ENCODE measurements around the gene WDPCP. TPM values are rescaled to one million over a fixed set of nuclear protein-coding genes. Genes with fewer than 3 reads are reported as not detected.
"Not testable (repeated sequence)": the region's sequence is repeated elsewhere in the genome, so short reads cannot be mapped to it uniquely, and the experiment has no call there.

The WDPCP gene
- total RNA-seq, 2 donors from 2014 or later: 8.4 to 12.6 TPM

DNA sequence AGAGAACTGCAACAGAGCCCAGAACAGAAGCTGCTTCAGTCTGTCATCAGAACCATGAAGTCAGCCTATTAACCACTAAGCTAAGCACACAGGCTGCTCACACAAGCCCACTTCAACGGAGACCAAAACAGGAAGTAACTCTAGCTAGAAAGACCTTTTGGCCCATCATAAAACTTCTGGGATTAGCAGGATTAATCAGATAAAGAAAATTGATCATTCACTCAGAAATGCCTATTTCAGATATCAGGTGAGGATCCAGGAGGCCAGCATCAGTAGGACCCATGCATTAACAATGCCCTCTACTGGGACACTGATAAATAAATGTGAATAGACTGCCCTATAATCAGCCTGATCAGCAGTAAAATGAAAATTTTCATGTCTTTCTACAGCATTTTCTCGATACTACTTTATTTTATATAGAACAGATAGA lies 101.4 kb downstream of the WDPCP start:
- DNase-seq (ENCODE audit: low spot score): no peak
- no peak overlapping the region for H3K4me3 ChIP-seq
- H3K27me3 ChIP-seq (replicated peaks; ENCODE audit: insufficient read depth): no peaks in the 10 kb centered on the region
- H3K27ac ChIP-seq: no peak overlapping the region
- no peaks in the 10 kb centered on the region for H3K9me3 ChIP-seq
- no peaks in the 10 kb centered on the region for H3K36me3 ChIP-seq
- 68% methylated on average over 2 of the region's 2 CpGs for WGBS
- no peaks in the 10 kb centered on the region for H3K4me1 ChIP-seq (replicated peaks)
- no peak for TF ChIP-seq POLR2AphosphoS5 (IDR thresholded peaks at IDR 0.05)
- TF ChIP-seq POLR2A (IDR thresholded peaks at IDR 0.05): no peak
- TF ChIP-seq, protein P1, sequence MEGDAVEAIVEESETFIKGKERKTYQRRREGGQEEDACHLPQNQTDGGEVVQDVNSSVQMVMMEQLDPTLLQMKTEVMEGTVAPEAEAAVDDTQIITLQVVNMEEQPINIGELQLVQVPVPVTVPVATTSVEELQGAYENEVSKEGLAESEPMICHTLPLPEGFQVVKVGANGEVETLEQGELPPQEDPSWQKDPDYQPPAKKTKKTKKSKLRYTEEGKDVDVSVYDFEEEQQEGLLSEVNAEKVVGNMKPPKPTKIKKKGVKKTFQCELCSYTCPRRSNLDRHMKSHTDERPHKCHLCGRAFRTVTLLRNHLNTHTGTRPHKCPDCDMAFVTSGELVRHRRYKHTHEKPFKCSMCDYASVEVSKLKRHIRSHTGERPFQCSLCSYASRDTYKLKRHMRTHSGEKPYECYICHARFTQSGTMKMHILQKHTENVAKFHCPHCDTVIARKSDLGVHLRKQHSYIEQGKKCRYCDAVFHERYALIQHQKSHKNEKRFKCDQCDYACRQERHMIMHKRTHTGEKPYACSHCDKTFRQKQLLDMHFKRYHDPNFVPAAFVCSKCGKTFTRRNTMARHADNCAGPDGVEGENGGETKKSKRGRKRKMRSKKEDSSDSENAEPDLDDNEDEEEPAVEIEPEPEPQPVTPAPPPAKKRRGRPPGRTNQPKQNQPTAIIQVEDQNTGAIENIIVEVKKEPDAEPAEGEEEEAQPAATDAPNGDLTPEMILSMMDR (IDR thresholded peaks at IDR 0.05): no peak
- intact Hi-C loops (cut with DNase I): loop anchor here (10.0 kb wide), 1 partner anchor 1032 kb away; no protein-coding TSS in a partner anchor

DNA sequence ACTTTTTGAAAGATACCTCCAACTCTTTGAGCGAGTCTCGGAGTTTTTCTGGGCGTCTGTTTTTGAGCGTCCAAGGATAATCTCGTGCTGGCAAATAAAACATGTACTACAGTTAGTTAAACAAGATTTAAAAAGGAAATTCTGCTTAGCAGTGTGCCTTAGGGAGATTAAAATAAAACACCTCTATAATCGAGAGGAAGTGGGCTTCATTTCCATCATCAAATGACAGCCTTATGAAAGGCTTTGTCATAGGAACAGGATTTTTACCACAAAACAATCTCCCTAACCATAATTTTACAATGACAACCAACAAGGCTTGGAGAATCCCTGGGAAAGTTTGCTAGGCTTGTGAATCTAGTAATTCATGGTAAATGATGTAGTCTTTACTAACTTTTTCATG lies 103.4 kb downstream of the WDPCP start:
- Histone ChIP-seq H3K4me3 (no peak overlapping the region), H3K27me3 (replicated peaks; ENCODE audit: insufficient read depth) (no peaks in the 10 kb centered on the region), H3K27ac (no peak overlapping the region), H3K36me3 (no peaks in the 10 kb centered on the region), H3K4me1 (replicated peaks) (no peaks in the 10 kb centered on the region), H3K9me3 (no peaks in the 10 kb centered on the region)
- no peak for TF ChIP-seq POLR2A (IDR thresholded peaks at IDR 0.05)
- TF ChIP-seq, protein P1 (IDR thresholded peaks at IDR 0.05): no peak
- TF ChIP-seq POLR2AphosphoS5 (IDR thresholded peaks at IDR 0.05): no peak
- WGBS: 78% methylated on average over 6 of the region's 6 CpGs
- intact Hi-C loops (cut with DNase I): loop anchor here (10.0 kb wide), 1 partner anchor 1030 kb away; no protein-coding TSS in a partner anchor
- no peak for DNase-seq (ENCODE audit: low spot score)

DNA sequence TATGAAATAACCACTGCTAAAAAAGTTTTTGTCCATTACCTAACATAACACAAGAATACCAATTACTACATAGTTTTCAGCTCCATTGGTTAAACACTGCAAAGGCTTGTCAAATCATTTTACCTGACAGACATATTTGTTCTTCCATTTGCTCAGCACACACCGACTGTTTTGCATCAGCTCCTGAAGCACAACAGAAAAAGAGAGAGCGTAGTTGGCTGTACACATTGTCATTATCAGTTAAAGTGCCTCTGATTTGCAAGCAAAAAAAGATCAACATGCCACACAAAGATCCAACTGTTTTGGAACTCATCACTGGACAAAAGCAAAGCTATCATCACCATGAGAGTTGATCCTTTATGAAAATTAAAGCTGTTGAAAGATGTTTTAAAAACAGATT lies 103.8 kb downstream of the WDPCP start:
- Histone ChIP-seq H3K36me3 (no peaks in the 10 kb centered on the region), H3K27ac (no peak overlapping the region), H3K27me3 (replicated peaks; ENCODE audit: insufficient read depth) (no peaks in the 10 kb centered on the region), H3K4me3 (no peak overlapping the region), H3K9me3 (no peaks in the 10 kb centered on the region), H3K4me1 (replicated peaks) (no peaks in the 10 kb centered on the region)
- intact Hi-C loops (cut with DNase I): loop anchor here (10.0 kb wide), 1 partner anchor 1030 kb away; no protein-coding TSS in a partner anchor
- TF ChIP-seq, protein P1 (IDR thresholded peaks at IDR 0.05): no peak
- TF ChIP-seq POLR2A (IDR thresholded peaks at IDR 0.05) (no peak), POLR2AphosphoS5 (IDR thresholded peaks at IDR 0.05) (no peak)
- 57% methylated on average over 2 of the region's 2 CpGs for WGBS
- DNase-seq (ENCODE audit: low spot score): no peak

DNA sequence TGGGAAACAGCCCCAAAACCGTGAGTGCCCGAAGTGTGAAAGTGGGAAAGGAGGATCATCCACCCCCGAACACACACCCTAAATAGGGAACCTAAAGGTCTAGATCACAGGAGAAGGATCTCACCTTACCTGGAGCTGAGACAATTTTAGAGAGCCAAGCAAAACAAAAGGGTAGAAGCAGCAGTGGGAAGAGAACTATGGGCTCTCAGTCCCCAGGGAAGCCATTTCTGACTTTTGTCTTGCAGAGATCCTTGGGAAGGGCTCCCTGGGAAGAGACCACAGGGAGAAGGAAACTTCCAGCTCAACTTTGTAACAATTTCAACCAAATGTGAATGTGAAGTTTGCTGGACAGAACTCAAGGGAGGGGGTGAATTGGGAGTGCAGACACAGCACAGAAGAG lies 110.6 kb downstream of the WDPCP start:
- H3K36me3 ChIP-seq: no peaks in the 10 kb centered on the region
- no peak overlapping the region for H3K27ac ChIP-seq
- DNase-seq (ENCODE audit: low spot score): no peak
- H3K4me3 ChIP-seq: no peak overlapping the region
- no peaks in the 10 kb centered on the region for H3K27me3 ChIP-seq (replicated peaks; ENCODE audit: insufficient read depth)
- intact Hi-C loops (cut with DNase I): no loop called here
- 100% methylated on average over 3 of the region's 3 CpGs for WGBS
- no peaks in the 10 kb centered on the region for H3K4me1 ChIP-seq (replicated peaks)
- H3K9me3 ChIP-seq: no peaks in the 10 kb centered on the region
- TF ChIP-seq POLR2AphosphoS5 (IDR thresholded peaks at IDR 0.05) (no peak), POLR2A (IDR thresholded peaks at IDR 0.05) (no peak)
- TF ChIP-seq, protein P1 (IDR thresholded peaks at IDR 0.05): no peak

DNA sequence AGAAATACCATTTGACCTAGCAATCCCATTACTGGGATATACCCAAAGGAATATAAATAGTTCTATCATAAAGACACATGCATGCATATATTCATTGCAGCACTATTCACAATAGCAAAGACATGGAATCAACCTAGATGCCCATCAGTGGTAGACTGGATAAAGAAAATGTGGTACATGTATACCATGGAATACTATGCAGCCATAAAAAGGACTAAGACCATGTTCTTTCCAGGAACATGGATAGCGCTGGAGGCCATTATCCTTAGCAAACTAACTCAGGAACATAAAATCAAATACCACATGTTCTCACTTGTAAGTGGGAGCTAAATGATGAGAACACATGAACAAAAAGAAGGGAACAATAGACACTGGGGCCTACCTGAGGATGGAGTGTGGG lies 119.0 kb downstream of the WDPCP start:
- H3K27me3 ChIP-seq (replicated peaks; ENCODE audit: insufficient read depth): not testable (repeated sequence)

More for the DNA sequence above, 119.0 kb downstream of the WDPCP start:
- H3K4me3 ChIP-seq; H3K9me3 ChIP-seq; intact Hi-C loops (cut with DNase I); H3K36me3 ChIP-seq; H3K4me1 ChIP-seq (replicated peaks); DNase-seq (ENCODE audit: low spot score); H3K27ac ChIP-seq: not testable (repeated sequence)
- 100% methylated on average over 1 of the region's 1 CpG for WGBS
